DND-41 (cell line): ENCODE measurements around the gene NDRG3.

Experiments used
- CTCF ChIP-seq: IDR thresholded peaks from 2 replicates; pipeline ENCODE4 v1.5.1; 2012; ENCODE audit warnings: borderline replicate concordance, low read length, moderate library complexity, mild to moderate bottlenecking; ENCODE audit not compliant: poor library complexity, severe bottlenecking; ENCODE audit errors: extremely low read depth
- EZH2 ChIP-seq: IDR thresholded peaks from 3 replicates; pipeline ENCODE4 v1.6.1; 2012; ENCODE audit warnings: borderline replicate concordance, low read depth, mild to moderate bottlenecking, moderate library complexity, low read length, inconsistent platforms; ENCODE audit not compliant: severe bottlenecking

DNA sequence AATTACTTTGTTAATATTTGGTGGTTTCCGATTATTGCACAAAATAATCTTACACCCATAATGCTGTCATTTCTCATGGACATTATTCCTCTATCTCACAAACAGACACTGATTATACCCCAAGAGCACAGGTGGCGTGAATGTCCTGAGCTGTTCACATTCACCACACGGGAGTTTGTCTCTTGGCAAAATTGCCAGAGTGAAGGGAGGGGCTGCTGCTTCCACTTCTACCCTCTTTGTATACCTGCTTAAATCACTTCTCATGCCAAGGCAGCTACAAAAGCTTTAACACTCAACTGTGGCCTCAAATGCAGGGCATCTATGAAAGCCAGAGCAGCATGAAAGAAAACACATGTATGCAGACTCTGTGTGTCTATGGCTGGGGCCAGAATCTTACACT is 58.0 kb downstream of the NDRG3 start:
- TF ChIP-seq CTCF (no peak), EZH2 (no peak)
